Measurements from ENCODE around the gene BRI3.

BRI3 gene

DNA sequence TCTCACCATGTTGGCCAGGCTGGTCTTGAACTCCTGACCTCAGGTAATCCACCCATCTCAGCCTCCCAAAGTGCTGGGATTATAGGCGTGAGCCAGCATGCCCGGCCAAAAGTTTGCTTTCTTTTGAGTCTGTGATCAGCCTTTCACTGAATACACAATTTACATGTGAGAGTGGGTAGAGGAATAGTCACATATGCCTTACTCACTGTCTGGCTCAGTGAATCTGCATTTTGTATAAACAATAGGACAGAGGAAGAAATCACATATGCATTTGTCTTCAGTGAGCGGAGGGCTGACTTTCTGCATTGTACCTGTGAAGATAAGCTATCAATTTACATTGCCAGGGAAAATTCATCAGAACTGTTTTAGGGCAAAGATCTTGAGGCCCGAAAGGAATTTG, 27.0 kb upstream of the BRI3 start:
- DNase-seq = no peak

DNA sequence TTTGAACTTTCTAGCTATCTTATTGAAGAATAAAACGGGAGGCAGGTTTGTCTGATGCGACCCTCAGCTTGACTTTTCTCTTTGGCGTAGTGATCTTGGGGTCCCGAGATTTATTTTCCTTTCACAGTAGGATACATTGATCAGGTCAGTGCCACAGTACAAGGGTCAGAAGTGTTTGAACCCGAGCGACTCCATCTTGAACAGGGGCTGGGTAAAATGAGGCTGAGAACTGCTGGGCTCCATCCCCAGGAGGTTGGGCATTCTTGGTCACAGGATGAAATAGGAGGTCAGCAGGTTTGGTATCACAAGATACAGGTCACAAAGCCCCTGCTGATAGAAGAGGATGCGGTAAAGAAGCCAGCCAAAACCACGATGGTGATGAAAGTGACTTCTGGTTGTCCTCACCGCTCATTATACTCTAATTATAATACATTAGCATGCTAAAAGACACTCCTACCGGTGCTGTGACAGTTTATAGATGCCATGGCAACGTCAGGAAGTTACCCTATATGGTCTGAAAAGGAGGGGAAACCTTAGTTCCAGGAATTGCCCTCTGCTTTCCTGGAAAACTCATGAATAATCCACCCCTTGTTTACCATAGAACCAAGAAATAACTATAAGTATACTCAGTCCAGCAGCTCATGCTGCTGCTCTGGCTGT, 26.4 kb upstream of the BRI3 start:
- no peak for DNase-seq

DNA sequence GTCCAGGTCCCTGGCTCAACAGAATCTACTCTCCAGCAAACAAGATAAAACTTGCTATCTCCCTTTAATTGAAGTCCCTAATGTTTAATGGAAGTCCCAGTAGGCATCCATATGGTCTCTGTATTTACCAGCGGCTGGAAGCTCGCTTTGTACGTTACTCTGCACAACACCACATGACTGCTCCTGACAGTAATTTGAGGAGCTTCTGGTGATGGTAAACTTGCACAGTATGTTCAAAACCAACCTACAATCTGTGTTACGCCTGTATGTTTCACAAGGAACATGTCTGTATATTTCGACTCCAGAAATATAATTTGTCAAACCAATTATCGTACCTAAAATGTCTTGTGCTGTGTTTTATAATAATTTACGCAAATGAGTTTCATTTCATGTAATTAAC, 25.1 kb upstream of the BRI3 start:
- no peak for DNase-seq

DNA sequence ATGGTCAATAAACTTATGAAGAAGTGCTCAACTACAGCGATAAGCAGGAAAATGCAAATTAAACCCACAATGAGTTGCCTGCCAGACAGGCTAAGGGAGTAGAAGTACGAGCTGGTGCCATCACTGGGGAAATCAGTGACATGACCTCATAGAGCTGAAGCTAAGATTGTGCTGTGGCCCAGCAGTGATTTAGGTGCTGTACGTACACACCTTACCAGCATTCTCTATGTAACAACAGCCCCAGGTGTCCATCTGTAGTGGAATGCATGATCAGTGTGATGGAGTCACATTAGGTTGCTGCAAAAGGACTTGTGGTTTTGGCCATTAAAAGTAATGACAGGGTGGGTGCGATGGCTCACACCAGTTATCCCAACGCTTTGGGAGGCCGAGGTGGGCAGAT, 23.8 kb upstream of the BRI3 start:
- DNase-seq = no peak

GRCh38 chr7:98265841-98266271, 15.6 kb upstream of the BRI3 start:
- no peak for DNase-seq

DNA sequence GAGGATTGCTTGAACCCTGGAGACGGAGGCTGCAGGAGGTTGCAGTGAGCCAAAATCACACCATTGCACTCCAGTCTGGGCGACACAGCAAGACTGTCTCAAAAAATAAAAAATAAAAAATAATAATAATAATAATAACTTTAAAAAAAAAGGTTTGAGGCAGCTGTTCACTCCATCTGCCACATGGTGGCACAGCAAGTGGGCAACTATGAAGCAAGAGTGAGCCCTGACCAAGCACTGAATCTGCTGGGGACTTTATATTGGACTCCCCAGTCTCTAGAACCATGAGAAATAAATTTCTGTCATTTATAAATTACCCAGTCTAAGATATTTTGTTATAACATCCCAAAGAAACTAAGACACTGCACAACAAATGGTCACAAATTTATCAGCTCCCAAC, 14.6 kb upstream of the BRI3 start:
- DNase-seq = no peak

- DNase-seq = no peak
These were observed 14.2 kb upstream of the BRI3 start for GRCh38 chr7:98267303-98267702.

- DNase-seq = no peak
These were observed 5.2 kb upstream of the BRI3 start for GRCh38 chr7:98276241-98276761.

DNA sequence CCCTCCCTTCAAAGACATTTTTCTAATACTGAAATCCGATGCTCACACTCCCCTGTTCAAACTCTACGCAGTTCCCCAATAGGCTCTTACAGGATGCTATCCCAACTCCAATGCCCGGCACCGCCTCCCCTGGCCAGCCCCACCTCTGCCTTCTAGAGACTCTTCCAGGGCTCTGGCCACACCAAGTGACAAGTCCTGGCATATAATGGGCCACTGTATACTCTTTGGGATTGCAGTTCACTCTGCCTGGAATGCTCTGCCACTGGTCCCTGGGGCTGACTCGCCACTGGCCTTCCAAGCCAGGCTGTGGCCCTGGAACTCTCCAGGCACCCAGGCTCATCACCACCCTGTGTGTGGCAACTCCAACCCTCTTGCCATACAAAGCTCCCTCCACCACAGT, 3.1 kb upstream of the BRI3 start:
- no peak for DNase-seq

GRCh38 chr7:98278936-98279335, 2.5 kb upstream of the BRI3 start:
- no peak for DNase-seq

GRCh38 chr7:98280296-98280695, 1.2 kb upstream of the BRI3 start:
- DNase-seq = no peak

DNA sequence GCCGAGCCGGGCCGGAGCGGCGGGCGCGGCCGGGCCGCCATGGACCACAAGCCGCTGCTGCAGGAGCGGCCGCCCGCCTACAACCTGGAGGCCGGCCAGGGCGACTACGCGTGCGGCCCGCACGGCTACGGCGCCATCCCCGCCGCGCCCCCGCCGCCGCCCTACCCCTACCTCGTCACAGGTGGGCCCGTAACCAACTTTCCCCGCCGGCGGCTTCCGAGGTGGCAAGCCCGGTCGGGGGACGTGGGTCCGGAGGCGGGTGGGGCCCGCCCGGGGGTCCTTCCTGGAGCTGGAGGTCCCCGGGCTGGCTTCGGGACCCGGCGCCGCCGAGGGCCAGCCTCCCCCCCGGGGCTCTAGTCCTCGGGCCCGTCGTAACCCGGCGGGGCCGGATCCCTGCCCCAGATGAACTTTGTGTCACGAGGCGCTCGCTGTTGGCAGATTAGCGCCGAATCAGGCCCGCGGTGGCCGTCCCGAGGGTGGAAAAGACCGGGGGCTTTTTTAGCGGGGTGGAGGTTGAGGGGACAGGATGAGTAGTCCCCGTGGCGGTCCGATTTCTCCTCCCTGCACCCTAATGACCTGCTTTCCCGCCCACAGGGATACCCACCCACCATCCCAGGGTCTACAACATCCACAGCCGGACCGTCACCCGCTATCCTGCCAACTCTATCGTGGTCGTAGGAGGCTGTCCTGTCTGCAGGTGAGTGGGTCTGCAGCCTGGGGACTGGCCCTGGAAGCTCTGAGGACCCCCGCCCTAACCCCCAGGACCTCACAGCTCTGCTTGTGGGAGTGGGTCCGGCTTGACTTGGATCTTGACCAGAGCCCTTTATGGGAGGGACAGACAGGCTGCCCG, 496 bp downstream of the BRI3 start:
- DNase-seq = no peak

- no peak for DNase-seq
These were observed 1.2 kb downstream of the BRI3 start for GRCh38 chr7:98282703-98283102.

GRCh38 chr7:98283127-98283886, 1.8 kb downstream of the BRI3 start:
- no peak for DNase-seq

GRCh38 chr7:98283887-98284222, 2.4 kb downstream of the BRI3 start:
- DNase-seq = no peak

GRCh38 chr7:98284335-98285036, 3.0 kb downstream of the BRI3 start:
- DNase-seq = no peak

- no peak for DNase-seq
These were observed 3.9 kb downstream of the BRI3 start for GRCh38 chr7:98285157-98286092.

- no peak for DNase-seq
These were observed 4.6 kb downstream of the BRI3 start for GRCh38 chr7:98286093-98286539.

GRCh38 chr7:98286701-98287485, 5.4 kb downstream of the BRI3 start:
- no peak for DNase-seq

DNA sequence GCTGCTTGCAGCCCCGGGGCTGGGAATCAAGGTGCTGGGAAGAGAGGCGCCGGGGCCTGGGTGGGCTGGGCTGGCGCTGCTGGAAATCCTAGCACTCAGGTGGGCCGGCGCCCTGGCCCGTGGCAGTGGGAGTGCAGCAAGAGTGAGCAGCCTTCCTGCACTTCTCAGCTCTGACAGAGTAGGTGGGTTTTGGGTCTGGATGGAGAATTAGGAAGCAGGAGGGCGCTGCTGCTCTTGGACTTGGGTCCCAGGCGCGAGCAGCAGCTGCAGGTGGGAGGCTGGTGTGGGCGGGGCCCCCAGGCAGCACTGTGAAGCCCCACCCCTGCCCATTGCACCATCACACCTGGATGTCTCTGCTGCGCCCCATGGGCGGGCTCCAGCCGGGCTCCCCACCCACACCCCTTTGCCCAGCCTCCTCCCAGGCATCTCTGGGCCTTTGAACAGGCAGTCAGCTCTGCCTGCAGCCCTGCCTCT, 6.0 kb downstream of the BRI3 start:
- DNase-seq = no peak

All from activated naive CD4-positive, alpha-beta T cell treated with Interleukin-2 at 50 U/mL for 16 hours (primary cell).